GM19468 (cell line): ENCODE measurements around the gene CCDC85C.

Experiments
- ATAC-seq: cut with Tn5 transposase; IDR thresholded peaks from one replicate; pipeline ENCODE4 v1.9.1; 2021; ENCODE audit warnings: mild to moderate bottlenecking, moderate library complexity, moderate number of reproducible peaks; ENCODE audit not compliant: unreplicated experiment; ENCODE audit errors: extremely low read depth

Gene CCDC85C

DNA sequence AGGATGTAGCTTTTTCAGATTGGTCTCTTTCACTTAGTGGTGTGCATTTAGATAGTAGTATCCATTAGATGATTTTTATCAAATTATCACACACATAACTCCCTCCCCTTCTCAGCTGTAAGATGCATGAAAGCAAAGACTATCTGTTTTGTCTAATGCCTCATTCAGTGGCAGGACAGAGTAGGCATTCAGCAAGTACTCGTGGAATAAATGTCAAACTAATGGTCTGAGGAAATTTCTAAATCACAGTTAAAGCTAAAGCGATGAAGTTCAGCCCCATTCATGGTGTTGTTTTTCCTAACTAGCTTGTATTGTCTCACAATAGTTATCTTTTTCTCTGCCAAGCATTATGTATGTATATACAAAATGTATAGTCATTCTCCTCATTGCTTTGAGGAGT is 106.7 kb downstream of the CCDC85C start:
- ATAC-seq = no peak

DNA sequence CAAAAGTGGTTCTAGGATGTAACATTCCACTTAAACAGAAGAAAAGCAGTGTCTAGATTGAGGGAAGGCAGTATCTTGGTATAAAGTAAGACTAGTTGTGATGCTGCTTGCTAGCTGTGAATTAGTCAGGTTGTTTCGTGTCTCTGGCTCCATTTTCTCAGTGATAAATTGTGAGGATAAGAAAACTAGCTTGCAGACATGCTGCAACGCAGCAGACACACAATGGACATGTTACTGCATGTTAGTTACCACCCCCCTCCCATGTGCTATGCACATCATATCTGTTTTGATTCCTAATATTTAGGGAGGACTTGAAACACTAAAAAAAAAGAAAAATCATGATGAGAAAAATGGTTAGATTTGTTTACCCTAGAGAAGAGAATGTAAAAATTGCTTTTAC is 119.9 kb downstream of the CCDC85C start:
- ATAC-seq = no peak

DNA sequence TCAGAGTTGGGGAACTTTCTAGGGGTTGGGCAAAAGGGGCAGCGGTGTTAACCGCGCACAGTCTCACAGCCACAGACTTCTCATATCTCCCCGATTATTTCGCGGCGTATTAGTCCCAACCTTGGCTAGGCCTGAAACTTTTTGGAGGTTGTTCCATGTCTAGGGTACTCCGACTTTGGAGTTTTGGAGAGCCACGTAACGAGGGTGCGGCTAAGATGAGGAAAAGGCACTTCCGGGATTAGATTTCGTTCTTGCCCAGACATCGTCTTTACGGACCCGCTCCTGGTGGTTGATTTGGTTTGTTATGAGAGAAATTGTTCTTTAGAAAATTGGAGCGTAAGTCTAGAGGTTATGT is 122.3 kb downstream of the CCDC85C start:
- ATAC-seq = no peak

DNA sequence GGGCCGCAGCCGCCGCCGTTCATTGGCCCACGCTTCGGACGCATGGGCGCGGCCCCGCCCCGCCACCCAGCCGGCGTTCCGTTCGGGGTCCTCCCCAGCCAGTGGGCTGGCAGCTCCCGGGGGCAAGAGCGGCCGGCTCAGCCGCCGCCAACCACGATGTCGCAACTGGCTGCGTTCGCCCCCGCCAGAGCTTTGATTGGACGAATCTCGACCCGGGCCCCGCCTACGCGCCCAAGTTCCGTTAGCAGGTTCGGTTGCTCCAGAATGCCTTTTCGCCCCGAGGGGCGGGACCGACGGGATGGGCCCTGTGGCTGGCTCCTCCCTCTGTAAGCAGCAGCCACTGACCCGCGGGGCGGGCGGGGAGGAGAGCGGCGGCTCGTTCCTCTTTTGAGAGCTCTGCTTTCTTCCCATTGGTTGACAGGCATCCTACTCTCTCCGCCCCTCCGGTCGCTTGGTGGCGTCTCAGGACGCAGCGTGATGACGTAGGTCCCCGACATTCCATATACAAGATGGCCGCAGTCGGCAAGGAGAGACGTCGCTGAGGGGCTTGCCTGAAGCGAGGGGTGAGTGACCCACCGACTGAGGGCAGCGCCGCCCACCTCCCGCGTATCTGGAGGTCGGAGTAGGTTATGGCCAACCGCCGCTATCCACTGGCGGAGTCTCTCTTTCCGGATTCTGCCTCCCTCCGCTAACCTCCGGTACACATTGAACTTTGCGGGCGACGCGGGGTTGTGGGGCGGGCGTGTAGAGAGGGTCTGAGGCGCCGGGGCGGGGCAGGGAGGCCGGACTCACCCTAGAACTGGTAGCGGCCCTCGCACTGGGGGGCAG is 122.9 kb downstream of the CCDC85C start, which contains the start of gene CCNK:
Gene CCNK, plus strand, starts transcription at position 493 of the 828 bp plus-strand sequence. CDS start 11,269 bp downstream, outside the sequence.
- peak; percentile 88 for ATAC-seq

DNA sequence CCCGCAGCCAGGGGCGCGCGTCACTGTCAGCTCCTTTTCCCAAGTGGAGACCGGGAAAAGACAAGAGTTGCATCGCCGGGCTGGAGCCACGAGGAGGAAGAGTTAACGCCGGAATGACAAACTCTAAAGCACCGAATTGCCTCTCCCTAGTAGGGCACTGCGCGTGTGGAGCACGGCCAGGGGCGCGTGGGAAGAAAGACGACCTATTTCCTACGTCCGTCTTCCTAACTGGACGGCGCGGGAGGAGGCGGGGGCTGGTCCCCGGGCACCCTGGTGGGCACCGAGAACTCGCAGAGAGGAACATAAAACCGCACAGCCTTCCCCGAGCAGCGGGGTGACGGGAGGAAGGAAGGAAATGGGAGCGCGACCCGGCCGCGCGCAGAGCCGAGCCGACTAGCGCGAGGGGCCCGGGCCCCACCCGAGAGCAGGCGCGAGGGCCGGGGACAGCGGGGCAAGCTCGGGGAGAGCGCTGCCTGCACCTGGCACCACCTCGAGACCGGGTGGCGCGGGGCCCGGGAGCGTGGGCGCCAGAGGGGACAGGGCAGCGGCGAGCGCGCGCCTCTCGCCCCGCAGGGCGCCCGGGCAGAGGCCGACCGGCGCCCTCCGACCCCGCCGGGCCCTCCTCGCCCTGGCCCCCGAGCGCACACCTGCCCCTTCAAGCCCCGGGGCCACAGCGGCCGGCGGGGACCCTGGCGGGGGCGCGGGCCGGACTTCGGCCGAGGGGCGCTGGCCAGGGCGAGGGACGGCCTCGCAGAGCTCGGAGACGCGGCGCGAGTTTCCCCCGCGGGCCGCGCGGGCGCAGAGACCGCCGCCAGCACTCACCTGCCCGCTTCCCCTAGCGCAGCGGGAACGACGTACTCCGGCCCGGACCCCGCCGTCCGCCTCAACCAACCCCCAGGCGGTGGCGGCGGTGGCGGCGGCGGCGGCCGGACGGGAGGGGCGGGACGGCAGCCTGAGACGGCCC is 123.8 kb downstream of the CCDC85C start, which contains the start of gene SETD3:
Gene SETD3, minus strand, starts transcription at position 954 of the 964 bp plus-strand sequence. CDS start 15,054 bp downstream, outside the sequence.
- ATAC-seq = peak; percentile 0

DNA sequence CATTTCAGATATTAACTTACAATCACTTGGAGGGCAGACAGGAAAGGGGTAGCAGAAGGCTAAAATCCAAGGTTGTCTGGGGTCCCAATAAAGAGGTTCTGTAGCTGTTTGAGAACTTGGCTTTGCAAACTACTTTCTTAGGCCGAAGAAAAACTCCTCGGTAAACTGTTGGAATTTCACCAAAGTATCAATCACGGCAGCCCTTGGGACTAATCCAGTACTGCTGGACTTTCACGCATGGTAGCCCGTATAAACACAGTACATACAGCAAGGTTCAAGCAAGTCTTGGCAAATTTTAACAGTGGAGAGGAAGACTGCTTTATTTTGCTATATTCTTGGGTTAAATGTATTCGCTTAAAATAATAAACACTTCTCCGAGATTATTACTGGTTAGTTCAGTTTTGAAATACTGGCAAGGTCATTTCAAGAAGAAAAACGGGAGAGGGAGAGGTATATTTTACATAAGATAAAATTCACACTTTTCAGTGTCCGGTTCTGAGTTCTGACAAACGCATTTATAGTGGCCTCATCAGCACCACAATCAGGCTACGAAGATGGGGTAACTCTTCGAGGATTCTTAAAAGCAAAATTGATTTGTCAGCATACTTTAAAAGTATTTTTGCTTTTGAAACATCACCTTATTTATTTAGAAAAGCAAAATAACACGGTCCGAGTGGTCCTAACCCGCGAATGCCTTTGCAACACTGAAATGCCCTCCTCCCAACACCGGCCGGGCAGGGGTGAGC is 124.7 kb downstream of the CCDC85C start:
- ATAC-seq = no peak

DNA sequence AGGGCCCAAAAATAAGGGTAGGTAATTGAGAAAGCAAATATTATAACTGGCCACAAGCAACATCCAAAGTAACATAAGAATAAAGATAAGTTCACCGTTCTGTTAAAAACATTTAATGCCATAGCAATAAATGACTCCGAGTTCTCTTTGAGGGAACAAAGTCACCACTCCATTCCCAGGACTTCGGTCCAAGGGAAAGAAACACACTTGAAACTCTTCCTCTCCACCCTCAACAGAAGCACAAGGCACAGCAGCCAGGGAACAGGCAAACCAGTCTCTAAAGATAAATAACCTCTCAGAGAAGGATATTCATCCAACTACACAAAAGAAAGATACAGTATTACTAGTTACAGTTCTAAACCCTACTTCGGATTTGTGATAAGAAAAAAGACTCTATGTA is 125.9 kb downstream of the CCDC85C start:
- ATAC-seq = no peak

DNA sequence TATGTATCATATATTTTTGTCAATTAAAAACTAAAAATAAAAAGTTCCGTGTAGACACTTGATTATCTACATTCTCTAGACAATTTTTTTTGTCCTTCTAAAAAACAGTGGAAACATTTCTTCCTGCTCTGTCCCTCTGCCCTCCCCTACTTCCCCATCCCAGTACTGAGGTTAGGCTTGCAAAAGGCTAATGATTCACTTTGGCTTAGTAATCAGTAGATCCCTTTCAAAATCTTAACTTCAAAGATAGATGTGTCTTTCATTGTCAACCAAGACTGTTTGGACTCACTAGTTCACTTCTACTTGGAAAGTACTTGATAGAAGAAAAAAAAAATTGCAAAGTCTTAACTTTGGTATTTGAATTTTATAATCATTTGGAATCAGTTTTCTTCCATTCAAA is 127.1 kb downstream of the CCDC85C start:
- ATAC-seq = no peak

DNA sequence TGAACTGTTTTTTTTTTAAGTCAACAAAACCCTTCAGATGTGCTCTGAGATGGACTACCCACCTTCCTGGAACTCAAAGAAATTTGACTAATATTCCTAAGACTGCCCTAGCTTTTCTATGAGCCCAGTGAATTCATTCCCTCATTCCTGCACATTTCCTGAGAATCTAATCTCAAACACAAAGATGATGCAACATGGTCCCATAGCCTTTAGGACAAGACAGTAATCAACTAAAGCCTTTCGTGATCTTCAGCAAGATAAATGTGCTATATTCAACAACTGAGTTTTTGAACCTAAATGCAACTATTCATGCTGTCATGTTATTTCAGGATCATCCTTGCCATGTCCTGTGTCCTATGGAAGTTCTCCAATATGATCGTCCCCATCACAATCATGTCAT is 128.3 kb downstream of the CCDC85C start:
- no peak for ATAC-seq

DNA sequence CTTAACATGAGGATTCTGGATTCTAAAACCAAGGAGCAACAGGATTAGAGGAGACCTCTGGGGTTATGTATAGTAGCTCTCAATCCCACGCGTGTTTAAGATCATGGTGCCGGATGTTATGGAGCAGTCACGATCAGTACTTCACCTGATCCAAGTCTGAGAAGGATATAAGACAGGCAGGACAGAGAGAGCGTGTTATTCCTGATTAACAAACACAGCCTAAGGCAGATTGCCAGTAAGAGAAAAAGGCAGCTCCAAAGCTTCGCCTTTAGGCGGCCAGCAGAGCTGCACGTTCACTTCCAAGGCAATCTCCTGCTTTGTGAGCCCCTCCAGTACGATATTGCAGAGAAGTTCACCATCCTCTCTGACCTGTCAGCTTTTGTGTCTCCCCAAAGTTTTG is 128.8 kb downstream of the CCDC85C start:
- ATAC-seq = no peak

DNA sequence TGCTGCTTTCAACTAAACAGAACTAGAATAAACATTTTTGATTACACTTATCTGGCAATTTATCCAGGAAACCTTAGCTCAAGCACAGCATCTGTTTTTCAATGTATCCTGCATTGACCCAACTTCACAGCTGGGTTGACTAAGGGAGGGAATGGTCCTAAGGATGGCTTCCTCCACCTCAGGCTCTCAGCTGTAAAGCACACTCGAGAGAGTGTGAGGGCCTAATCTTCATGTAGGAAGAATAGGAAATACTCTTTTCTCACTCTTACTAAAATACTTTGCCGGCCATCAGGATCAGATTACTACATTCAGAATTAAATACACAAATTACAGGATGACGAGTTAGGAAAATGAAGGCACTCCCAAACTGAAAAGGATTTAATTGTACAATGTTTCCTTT is 130.5 kb downstream of the CCDC85C start:
- no peak for ATAC-seq

DNA sequence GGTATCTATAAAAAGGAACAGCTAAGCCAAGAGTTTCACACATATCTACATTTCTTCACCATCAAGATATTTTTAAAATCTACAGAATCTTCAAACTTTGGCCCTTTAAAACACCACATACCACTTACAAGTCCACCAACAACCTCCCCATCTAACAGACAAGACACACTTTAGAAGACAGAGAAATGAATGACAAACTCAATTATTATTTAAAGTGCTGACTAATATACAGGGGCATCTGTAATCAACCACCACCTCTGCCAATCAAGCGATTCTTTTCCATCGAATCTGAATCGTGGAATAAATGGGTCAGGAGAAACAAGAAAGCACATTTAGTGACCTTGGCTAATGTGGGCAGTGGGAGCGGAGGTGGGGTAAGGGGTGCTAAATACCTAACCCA is 131.1 kb downstream of the CCDC85C start:
- ATAC-seq = no peak

DNA sequence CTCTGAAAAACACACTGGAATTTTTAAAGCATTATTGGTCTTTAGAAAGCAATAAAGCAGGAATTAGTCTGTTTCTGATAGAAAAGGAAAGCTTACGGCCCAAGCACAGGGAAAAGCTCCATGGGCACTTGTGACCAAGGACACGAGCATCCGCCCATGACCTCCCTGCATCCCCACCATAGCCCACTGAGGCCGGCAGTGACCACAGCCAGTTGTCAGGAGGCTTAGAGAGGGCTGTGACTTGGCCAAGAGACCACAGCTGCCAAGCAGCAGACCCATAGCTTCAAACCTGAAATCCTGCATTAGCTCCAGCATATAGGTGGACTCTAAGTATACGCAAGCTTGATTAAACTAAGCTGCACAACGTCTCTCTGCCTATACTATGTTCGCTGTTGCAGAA is 132.3 kb downstream of the CCDC85C start:
- ATAC-seq = no peak

DNA sequence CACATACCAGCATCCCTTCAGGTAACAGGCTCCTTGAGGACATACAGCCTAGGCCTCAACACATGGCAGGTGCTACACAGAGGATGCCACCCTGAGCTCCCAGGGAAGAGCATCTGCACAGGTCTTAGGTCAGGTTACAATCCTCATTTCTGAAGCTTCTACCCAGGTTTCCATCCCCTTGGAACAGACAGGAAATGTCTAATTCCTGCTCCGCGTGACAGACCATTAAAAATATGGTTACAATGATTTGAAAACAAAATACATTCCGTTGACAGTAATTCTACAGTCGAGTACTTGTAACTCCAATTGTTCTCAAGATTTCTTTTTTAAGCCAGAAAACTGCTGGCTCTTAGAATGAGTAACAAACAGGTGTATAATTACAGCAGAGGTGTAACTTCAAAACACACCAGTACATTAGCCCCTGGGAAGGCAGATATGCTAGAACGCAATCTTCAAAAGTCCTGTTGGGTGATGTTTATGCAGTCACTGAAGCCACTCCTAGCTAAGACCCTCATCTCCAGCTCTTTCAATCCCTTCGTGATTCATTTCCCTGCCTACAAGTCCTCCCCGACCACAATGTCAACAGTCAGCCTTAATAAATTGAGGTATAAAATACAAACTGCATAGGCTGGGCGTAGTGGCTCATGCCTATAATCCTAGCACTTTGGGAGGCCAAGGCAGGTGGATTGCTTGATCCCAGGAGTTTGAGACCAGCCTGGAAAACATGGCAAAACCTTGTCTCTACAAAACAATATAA is 135.0 kb downstream of the CCDC85C start:
- no peak for ATAC-seq

DNA sequence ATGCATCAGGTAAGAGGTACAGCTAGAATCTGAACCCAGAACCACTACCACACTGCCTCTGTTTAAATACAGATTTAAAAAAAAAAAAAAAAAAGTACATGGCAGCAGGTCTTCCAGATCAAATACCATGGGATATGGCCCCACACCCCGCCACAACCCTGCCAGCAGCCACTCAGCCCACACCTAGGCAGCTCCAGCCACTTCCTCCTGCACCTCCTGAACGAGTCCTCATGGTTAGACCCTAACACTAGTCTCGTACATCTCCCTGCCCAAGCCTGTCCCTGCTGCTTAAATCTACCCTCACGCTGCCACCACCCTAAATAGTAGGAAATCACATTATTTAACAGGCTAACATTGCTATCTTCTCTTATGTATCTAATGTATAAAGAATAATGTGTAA is 135.9 kb downstream of the CCDC85C start:
- ATAC-seq = no peak

DNA sequence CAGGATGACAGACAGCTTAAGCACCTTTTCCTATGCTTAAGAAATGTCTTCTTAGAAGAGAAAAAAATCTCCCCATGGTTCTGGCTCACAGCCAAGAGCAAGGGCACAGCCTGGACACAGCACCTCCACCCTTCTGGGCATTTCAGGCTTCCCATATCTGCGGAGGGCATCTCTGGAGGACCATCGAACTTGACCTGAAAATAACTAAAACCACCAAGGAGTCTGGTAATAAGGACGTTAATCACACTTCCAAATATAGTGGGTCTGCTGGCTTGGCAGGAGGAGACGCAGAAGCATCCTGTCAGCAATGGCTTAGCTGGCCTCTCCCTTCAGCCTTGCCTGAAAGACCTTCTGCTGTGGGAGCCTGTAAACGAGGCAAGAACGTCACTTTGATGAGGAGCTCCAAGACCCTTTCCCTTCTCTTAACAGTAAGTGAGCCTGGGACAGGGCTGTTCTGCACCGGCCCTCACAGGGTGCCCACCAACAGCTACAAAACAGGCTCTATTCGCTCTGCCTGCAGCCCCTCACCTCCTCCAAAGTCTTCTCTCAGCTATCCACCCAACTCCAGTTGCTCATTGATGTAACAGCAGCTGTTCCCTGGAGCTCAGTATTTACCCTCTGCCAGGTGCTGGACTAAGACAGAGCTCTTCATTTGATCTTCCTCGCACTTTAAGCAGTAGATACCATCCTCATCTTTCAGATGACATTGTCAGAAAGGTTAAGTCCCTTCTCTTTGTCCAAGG is 136.5 kb downstream of the CCDC85C start:
- ATAC-seq = no peak

DNA sequence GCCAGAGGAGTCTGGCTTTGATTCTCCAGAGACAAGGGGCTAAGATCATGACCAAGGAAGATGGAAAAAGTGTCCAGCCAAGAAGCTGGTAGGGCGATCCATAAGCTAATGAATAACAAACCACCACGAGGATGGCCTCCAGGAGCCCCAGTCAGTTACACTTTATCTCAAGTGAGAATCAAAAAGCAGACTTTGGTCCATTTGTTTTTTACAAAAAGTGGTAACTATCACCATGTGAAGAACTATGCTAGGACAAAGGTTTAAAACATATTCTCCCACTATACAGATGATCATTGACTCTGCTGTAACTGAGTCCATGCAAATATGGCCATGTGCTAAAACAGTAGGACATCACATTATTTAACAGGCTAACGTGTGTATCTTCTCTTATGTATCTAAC is 137.2 kb downstream of the CCDC85C start:
- no peak for ATAC-seq

DNA sequence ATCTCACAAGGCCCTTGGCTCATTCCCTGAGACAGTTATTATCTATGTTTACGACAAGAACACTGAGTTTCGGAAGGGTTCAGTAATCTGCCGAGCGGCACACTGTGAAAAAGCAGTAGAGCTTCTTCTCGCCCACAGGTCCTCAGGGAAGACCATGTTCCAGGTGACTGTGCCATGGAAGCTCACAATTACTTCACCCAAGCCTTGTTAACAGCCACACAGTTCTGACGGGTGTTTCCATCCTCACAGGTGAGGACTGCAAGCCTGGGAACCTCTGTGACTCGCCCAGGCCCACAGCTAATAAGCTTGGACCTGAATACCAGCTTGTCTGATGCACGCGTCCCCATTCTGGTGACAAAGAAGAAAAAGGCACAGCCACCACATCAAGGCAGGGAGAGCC is 138.7 kb downstream of the CCDC85C start:
- ATAC-seq = no peak

DNA sequence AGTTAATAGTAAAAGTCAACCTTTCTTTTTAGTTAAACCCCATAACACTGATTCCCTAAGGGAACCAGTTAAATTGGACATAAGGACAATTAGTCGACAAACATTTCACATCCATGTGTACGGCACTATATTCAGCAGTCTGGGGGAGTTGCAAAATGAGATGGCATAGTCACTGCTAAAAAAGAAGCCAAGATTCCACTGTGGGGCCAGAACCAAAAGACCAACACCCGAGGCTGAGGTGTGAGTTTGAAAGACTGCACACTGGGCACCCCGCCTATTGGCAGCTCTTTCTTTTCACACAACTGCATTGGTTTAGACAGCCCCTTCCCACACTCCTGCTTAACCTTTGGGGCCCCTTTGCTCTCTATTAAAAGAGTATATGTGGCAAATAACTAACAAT is 140.0 kb downstream of the CCDC85C start:
- no peak for ATAC-seq
